HG03097 (cell line): Measurements from ENCODE around the gene SDK1.

ENCODE experiments used
- ATAC-seq: cut with Tn5 transposase; IDR thresholded peaks from one replicate; pipeline ENCODE4 v1.9.1; 2021; ENCODE audit not compliant: unreplicated experiment, low FRiP score

The SDK1 gene

GRCh38 chr7:3896169-3896765 lies 595.2 kb downstream of the SDK1 start:
- ATAC-seq = no peak

GRCh38 chr7:3897430-3898372 lies 596.6 kb downstream of the SDK1 start:
- ATAC-seq = no peak

GRCh38 chr7:3899559-3899991 lies 598.5 kb downstream of the SDK1 start:
- no peak for ATAC-seq

GRCh38 chr7:3908153-3908552 lies 607.1 kb downstream of the SDK1 start:
- ATAC-seq = no peak

GRCh38 chr7:3909128-3909527 lies 608.1 kb downstream of the SDK1 start:
- no peak for ATAC-seq

GRCh38 chr7:3910054-3910453 lies 609.0 kb downstream of the SDK1 start:
- ATAC-seq = no peak

- no peak for ATAC-seq
Measured at GRCh38 chr7:3911685-3912084, 610.6 kb downstream of the SDK1 start.

GRCh38 chr7:3912291-3912690 lies 611.2 kb downstream of the SDK1 start:
- ATAC-seq = no peak

- ATAC-seq = no peak
Measured at GRCh38 chr7:3914051-3914775, 613.2 kb downstream of the SDK1 start.

- no peak for ATAC-seq
Measured at GRCh38 chr7:3915337-3915878, 614.4 kb downstream of the SDK1 start.

GRCh38 chr7:3916146-3916545 lies 615.1 kb downstream of the SDK1 start:
- ATAC-seq = no peak

- no peak for ATAC-seq
Measured at GRCh38 chr7:3917436-3917835, 616.4 kb downstream of the SDK1 start.

- ATAC-seq = no peak
Measured at GRCh38 chr7:3918576-3918975, 617.5 kb downstream of the SDK1 start.

- no peak for ATAC-seq
Measured at GRCh38 chr7:3922175-3922635, 621.2 kb downstream of the SDK1 start.

GRCh38 chr7:3923307-3923918 lies 622.4 kb downstream of the SDK1 start:
- ATAC-seq = no peak

- no peak for ATAC-seq
Measured at GRCh38 chr7:3924277-3924676, 623.2 kb downstream of the SDK1 start.

GRCh38 chr7:3927446-3928110 lies 626.5 kb downstream of the SDK1 start:
- no peak for ATAC-seq

GRCh38 chr7:3928727-3929515 lies 627.9 kb downstream of the SDK1 start:
- no peak for ATAC-seq

- no peak for ATAC-seq
Measured at GRCh38 chr7:3931843-3932242, 630.8 kb downstream of the SDK1 start.
